Fibroblast of villous mesenchyme (primary cell): Measurements from ENCODE around the gene PPFIA2. TPM values are rescaled to one million over a fixed set of nuclear protein-coding genes. Genes with fewer than 3 reads are reported as not detected.

Source experiments
- DNase-seq: peaks from one replicate; pipeline ENCODE4 v3.0.0-alpha.2; 2010; ENCODE audit warnings: low read depth
- H3K4me3 ChIP-seq: 2 replicates; pipeline ENCODE4 v1.5.1; 2011; ENCODE audit warnings: low read depth, mild to moderate bottlenecking, low read length
- total RNA-seq: library from RNA; depleted of rRNA; stranded (reverse); fragments of >200 nt; gene quantifications from 2 replicates; pipeline ENCODE4 v1.2.3, GENCODE V29; 2012
- TF ChIP-seq, protein P1 (sequence below): IDR thresholded peaks from 2 replicates; pipeline ENCODE4 v1.5.1; 2012; ENCODE audit warnings: low read depth, mild to moderate bottlenecking, low read length; ENCODE audit not compliant: insufficient read depth

The PPFIA2 gene
- total RNA-seq, 1 donor, result 4.7 TPM

DNA sequence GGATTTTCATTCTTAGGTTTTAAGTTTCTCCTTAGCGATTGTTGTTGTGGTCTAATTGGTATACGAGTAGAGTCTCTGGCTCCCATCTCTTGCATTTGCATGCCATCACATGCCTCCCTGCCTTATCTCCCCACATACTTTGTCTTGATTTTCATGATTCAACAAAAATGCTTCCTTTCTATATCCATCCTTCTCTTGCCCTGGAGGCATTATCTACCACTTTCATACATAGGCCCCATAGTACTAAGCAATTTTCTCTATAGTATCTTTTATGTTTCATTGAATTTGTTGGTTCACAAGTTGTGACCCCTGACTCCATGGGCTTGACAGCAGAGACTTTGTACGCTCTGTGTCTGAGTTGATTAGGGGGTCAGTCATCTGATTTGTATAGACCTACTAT lies 455.2 kb downstream of the PPFIA2 start:
- TF ChIP-seq, protein P1, sequence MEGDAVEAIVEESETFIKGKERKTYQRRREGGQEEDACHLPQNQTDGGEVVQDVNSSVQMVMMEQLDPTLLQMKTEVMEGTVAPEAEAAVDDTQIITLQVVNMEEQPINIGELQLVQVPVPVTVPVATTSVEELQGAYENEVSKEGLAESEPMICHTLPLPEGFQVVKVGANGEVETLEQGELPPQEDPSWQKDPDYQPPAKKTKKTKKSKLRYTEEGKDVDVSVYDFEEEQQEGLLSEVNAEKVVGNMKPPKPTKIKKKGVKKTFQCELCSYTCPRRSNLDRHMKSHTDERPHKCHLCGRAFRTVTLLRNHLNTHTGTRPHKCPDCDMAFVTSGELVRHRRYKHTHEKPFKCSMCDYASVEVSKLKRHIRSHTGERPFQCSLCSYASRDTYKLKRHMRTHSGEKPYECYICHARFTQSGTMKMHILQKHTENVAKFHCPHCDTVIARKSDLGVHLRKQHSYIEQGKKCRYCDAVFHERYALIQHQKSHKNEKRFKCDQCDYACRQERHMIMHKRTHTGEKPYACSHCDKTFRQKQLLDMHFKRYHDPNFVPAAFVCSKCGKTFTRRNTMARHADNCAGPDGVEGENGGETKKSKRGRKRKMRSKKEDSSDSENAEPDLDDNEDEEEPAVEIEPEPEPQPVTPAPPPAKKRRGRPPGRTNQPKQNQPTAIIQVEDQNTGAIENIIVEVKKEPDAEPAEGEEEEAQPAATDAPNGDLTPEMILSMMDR, result no peak
- no peak for DNase-seq
- H3K4me3 ChIP-seq, result no peak overlapping the region

GRCh38 chr12:81300454-81300853 lies 458.7 kb downstream of the PPFIA2 start:
- TF ChIP-seq, protein P1, result no peak
- no peak overlapping the region for H3K4me3 ChIP-seq
- no peak for DNase-seq

GRCh38 chr12:81297601-81298000 lies 461.5 kb downstream of the PPFIA2 start:
- TF ChIP-seq, protein P1, result no peak
- no peak overlapping the region for H3K4me3 ChIP-seq
- no peak for DNase-seq

DNA sequence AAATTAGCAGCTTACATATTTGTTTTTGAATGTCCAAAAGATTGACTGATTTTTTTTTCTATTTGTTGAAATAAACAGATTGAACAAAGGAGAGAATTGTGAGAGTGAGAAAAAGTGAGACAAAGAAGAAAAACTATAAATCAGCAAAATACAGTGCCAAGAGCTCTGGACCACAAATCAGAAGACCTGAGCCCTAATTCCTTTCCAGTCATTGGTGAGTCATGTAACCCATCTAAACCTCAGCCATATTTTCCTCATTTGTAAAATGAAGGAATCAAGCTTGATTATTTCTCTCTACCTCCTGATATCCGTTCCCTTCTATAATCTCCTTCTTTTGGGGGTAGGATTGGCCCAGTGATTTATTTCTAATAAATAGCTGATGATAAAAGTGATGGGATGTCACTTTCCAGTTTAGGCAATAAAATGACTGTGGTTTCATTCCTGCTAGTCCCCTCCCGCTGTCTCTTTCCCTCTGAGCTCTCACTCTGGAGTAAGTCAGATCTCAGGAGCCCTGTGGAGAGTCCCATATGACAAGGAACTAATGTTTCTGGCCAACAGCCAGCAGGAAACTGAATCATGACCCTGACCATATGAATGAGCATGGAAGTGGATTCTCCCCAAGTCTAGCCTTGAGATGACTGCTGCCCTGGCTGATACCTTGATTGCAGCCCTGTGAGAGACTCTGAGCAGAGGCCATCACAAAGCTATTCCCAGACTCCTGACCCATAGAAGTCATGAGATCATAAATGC lies 462.4 kb downstream of the PPFIA2 start:
- no peak for DNase-seq
- TF ChIP-seq, protein P1, result no peak

GRCh38 chr12:81295251-81295650 lies 463.9 kb downstream of the PPFIA2 start:
- TF ChIP-seq, protein P1, result no peak
- no peak for DNase-seq
- H3K4me3 ChIP-seq, result no peak overlapping the region

More for the DNA sequence above, 462.4 kb downstream of the PPFIA2 start:
- no peak overlapping the region for H3K4me3 ChIP-seq

DNA sequence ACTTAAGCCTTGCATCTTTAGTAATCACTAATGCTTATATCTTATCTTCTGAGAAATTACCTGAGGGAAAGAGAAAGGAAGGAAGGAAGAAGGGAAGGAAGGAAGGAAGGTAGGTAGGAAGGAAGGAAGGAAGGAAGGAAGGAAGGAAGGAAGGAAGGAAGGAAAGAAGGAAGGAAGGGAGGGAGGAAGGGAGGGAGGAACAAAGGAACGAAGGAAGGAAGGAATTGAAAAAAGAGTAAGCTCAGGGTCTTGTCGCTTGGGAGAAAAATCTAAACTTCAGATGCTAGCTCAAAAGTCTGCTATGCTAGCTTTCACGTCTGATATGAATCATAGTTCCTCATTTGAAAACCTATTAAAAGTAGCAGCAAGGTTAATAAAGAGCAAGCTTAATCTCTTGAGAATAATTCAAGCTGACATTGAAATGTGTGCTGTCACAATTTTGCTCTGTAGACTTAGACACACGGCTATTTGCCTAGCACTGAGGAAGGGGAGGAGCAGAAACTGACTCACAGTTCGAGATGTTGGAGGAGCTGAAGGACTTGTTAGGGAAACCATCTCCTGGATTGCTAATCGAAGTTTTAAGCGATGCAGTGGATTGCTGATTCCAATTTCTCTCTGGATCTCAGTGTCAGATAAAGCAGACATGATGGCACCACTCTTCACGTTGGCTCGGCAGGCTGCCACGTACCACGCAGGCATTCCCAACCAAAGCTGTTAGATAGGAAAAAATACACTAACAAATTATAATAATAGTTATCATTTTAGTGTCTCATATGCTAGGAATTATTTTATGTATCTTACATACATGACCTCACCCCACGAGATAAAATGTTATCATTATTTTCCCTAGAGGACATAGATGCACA lies 464.6 kb downstream of the PPFIA2 start:
- TF ChIP-seq, protein P1, result no peak
- no peak overlapping the region for H3K4me3 ChIP-seq
- DNase-seq, result no peak
